Hepatocyte (in vitro differentiated cells): ENCODE data around the gene DNER.

Source experiments
- CTCF ChIP-seq: fragments of 200-600 bp; sonication (generic); IDR thresholded peaks from 2 replicates; pipeline ENCODE4 v1.5.1; 2016; ENCODE audit warnings: antibody characterized with exemption, mild to moderate bottlenecking; ENCODE audit not compliant: poor library complexity
- EZH2 ChIP-seq: fragments of 200-600 bp; sonication (generic); IDR thresholded peaks from 2 replicates; pipeline ENCODE4 v1.6.1; 2016; ENCODE audit warnings: antibody characterized with exemption, mild to moderate bottlenecking, borderline replicate concordance

- TF ChIP-seq CTCF (no peak), EZH2 (no peak)
Measured at GRCh38 chr2:229375251-229375650, 339.1 kb downstream of the DNER start.
